NCI-H69 (cell line): ENCODE results near the gene CRYL1.

ENCODE experiments used
- DNase-seq: peaks from one replicate; lab custom pipeline; 2025; lab: John Stamatoyannopoulos, UW

Gene CRYL1

GRCh38 chr13:20370815-20371421 lies 154.7 kb downstream of the CRYL1 start:
- no peak for DNase-seq

GRCh38 chr13:20369886-20370361 lies 155.7 kb downstream of the CRYL1 start:
- no peak for DNase-seq

GRCh38 chr13:20366056-20366455 lies 159.6 kb downstream of the CRYL1 start:
- DNase-seq: no peak

GRCh38 chr13:20363603-20364002 lies 162.1 kb downstream of the CRYL1 start:
- DNase-seq: peak; percentile 11

- no peak for DNase-seq
These were observed 162.5 kb downstream of the CRYL1 start for GRCh38 chr13:20363172-20363571.

GRCh38 chr13:20362484-20363041 lies 163.1 kb downstream of the CRYL1 start:
- no peak for DNase-seq

- DNase-seq: no peak
These were observed 164.7 kb downstream of the CRYL1 start for GRCh38 chr13:20360835-20361412.

GRCh38 chr13:20360041-20360491 lies 165.6 kb downstream of the CRYL1 start:
- DNase-seq: no peak

GRCh38 chr13:20359335-20359734 lies 166.3 kb downstream of the CRYL1 start:
- DNase-seq: no peak

- DNase-seq: no peak
These were observed 167.6 kb downstream of the CRYL1 start for GRCh38 chr13:20358022-20358421.

GRCh38 chr13:20356444-20356843 lies 169.2 kb downstream of the CRYL1 start:
- no peak for DNase-seq

GRCh38 chr13:20354722-20355121 lies 170.9 kb downstream of the CRYL1 start:
- DNase-seq: no peak

GRCh38 chr13:20353973-20354372 lies 171.7 kb downstream of the CRYL1 start:
- no peak for DNase-seq
